Measurements from ENCODE around the gene MAP1A.

DNA sequence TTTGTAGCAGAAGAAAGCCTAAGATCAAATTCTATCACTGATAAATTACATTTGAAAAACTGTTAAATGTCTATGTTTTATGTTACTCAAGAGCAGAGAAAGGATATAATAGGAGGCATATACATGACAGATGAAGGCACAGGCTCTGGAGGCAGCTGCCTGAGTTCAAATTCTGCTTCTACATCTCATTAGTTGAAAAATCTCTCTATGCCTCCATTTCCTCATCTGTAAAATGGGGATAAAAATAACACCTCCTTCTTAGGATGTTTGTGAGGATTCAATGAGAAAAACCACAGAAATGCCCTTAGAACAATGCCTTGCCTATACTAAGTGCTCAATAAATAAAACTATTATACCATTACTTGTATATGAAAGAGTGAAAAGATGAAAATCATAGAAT is 45.4 kb upstream of the MAP1A start:
- TF ChIP-seq POLR2A (IDR thresholded peaks at IDR 0.05) (no peak), EP300 (IDR thresholded peaks at IDR 0.05) (no peak), CTCF (IDR thresholded peaks at IDR 0.05) (no peak), POLR2AphosphoS5 (IDR thresholded peaks at IDR 0.05) (no peak)
